Lower lobe of right lung (tissue), 2 donors: ENCODE measurements around the gene C1orf53. TPM values are rescaled to one million over a fixed set of nuclear protein-coding genes. Genes with fewer than 3 reads are reported as not detected.
A peak's percentile ranks its signal among the peaks of the same experiment; 100 is the strongest.
"Not testable (repeated sequence)": the region's sequence is repeated elsewhere in the genome, so short reads cannot be mapped to it uniquely, and the experiment has no call there.

Source experiments
- ATAC-seq, 2 donors: fragments of 200-7000 bp; cut with Tn5 transposase; one replicate each; pipeline ENCODE4 v1.9.1; 2020 to 2022; ENCODE audit warnings: mild to moderate bottlenecking in 2 of 2, moderate library complexity in 2 of 2
- DNase-seq: peaks from one replicate; pipeline ENCODE4 v3.0.0-alpha.2; 2020
- H3K27ac ChIP-seq: fragments of 200-600 bp; one replicate; pipeline ENCODE4 v1.8.0; 2022
- H3K27me3 ChIP-seq: fragments of 200-600 bp; one replicate; pipeline ENCODE4 v1.8.0; 2022; ENCODE audit warnings: low read depth
- H3K36me3 ChIP-seq: fragments of 200-600 bp; one replicate; pipeline ENCODE4 v1.8.0; 2022; ENCODE audit warnings: mild to moderate bottlenecking
- H3K4me1 ChIP-seq: fragments of 200-600 bp; one replicate; pipeline ENCODE4 v1.8.0; 2022
- H3K4me3 ChIP-seq: fragments of 200-600 bp; one replicate; pipeline ENCODE4 v1.8.0; 2022; ENCODE audit warnings: mild to moderate bottlenecking
- H3K9me3 ChIP-seq: fragments of 200-600 bp; one replicate; pipeline ENCODE4 v1.8.0; 2022
- CTCF ChIP-seq: fragments of 200-600 bp; IDR thresholded peaks from one replicate; pipeline ENCODE4 v1.8.0; 2022; ENCODE audit warnings: antibody characterized with exemption, mild to moderate bottlenecking
- intact Hi-C: fragments of 100-400 bp; cut with DNase I; formaldehyde crosslinking; loops from one replicate; pipeline ENCODE4 v1.11.0; 2022
- long read RNA-seq: library from polyadenylated mRNA; unstranded; transcript quantifications from one replicate; pipeline ENCODE4 v2.0.0, GENCODE V29; 2021
- total RNA-seq: library from RNA; stranded (reverse); fragmentation: NEBNext Ultra II Directional; extraction: Animal tissue kit (Norgen Biotek cat#: 25700); gene quantifications from one replicate; pipeline ENCODE4 v1.2.1, GENCODE V29; 2021
- donor health status: DM: no; HTN: yes; CAD: no; lungs with severe emphysema.

C1orf53 gene
- total RNA-seq, result 2.0 TPM
- long read RNA-seq, partial matches to known transcripts, result 0 of 4 reads
- long read RNA-seq, other reads (novel, unspliced or antisense), result 0 of 4 reads

- Histone ChIP-seq H3K36me3 (no peaks in the 10 kb centered on the region), H3K4me1 (peaks cover 6% of the 10 kb centered on the region), H3K4me3 (peak within 1 kb of the TSS; percentile 74), H3K27ac (peak within 1 kb of the TSS; percentile 89), H3K27me3 (peaks cover 21% of the 10 kb centered on the region), H3K9me3 (no peaks in the 10 kb centered on the region)
- ATAC-seq, result peak; percentile 100
- intact Hi-C loops, result no loop called here
- peak; percentile 10 for TF ChIP-seq CTCF
- DNase-seq, result peak; percentile 92
Observed at GRCh38 chr1:197902454-197903195, at the start of gene C1orf53. C1orf53 (plus strand) TSS chr1:197902630; CDS start chr1:197902650, 20 bp downstream.

GRCh38 chr1:197855751-197856150, 46.7 kb upstream of the C1orf53 start:
- H3K4me3 ChIP-seq, H3K36me3 ChIP-seq, ATAC-seq, H3K4me1 ChIP-seq, H3K27ac ChIP-seq, H3K9me3 ChIP-seq, DNase-seq, H3K27me3 ChIP-seq, intact Hi-C loops: not testable (repeated sequence)

- H3K27ac ChIP-seq, result no peak overlapping the region
- H3K36me3 ChIP-seq, result no peaks in the 10 kb centered on the region
- no peaks in the 10 kb centered on the region for H3K27me3 ChIP-seq
- H3K4me3 ChIP-seq, result no peak overlapping the region
- H3K9me3 ChIP-seq, result no peaks in the 10 kb centered on the region
- intact Hi-C loops, result no loop called here
- no peaks in the 10 kb centered on the region for H3K4me1 ChIP-seq
- no peak for TF ChIP-seq CTCF
- no peak for ATAC-seq
- DNase-seq, result no peak
Observed at GRCh38 chr1:197857477-197857876, 45.0 kb upstream of the C1orf53 start.

GRCh38 chr1:197859024-197859423, 43.4 kb upstream of the C1orf53 start:
- Histone ChIP-seq H3K27me3 (no peaks in the 10 kb centered on the region), H3K9me3 (no peaks in the 10 kb centered on the region), H3K4me3 (no peak overlapping the region), H3K36me3 (no peaks in the 10 kb centered on the region), H3K27ac (no peak overlapping the region), H3K4me1 (no peaks in the 10 kb centered on the region)
- ATAC-seq (no peak), DNase-seq (no peak)
- no peak for TF ChIP-seq CTCF
- intact Hi-C loops, result no loop called here

- intact Hi-C loops, result loop anchor here (10.0 kb wide), 1 partner anchor 247 kb away; no protein-coding TSS in a partner anchor
- no peak for ATAC-seq
Observed at GRCh38 chr1:197862221-197862620, 40.2 kb upstream of the C1orf53 start.

More at GRCh38 chr1:197862221-197862620, 40.2 kb upstream of the C1orf53 start:
- H3K4me3 ChIP-seq, result no peak overlapping the region
- H3K4me1 ChIP-seq, result no peaks in the 10 kb centered on the region
- H3K36me3 ChIP-seq, result no peaks in the 10 kb centered on the region
- no peaks in the 10 kb centered on the region for H3K27me3 ChIP-seq
- no peak overlapping the region for H3K27ac ChIP-seq
- no peak for TF ChIP-seq CTCF
- DNase-seq, result no peak
- no peaks in the 10 kb centered on the region for H3K9me3 ChIP-seq
